Chondrocyte (in vitro differentiated cells): ENCODE data around the gene FARSA. TPM values are rescaled to one million over a fixed set of nuclear protein-coding genes. Genes with fewer than 3 reads are reported as not detected.

Source experiments
- DNase-seq: peaks from one replicate; pipeline ENCODE4 v3.0.0; 2021; ENCODE audit warnings: mixed read lengths, low spot score
- H3K27ac Mint-ChIP-seq: one replicate; pipeline ENCODE4 v1.8.0; 2021; ENCODE audit warnings: mild to moderate bottlenecking, moderate library complexity, mixed read lengths; ENCODE audit not compliant: unreplicated experiment
- H3K27me3 Mint-ChIP-seq: 2 replicates; pipeline ENCODE4 v1.8.0; 2021; ENCODE audit warnings: low read depth, mixed read lengths
- H3K36me3 Mint-ChIP-seq: 2 replicates; pipeline ENCODE4 v1.8.0; 2021; ENCODE audit warnings: low read depth, mixed read lengths
- H3K4me1 Mint-ChIP-seq: 2 replicates; pipeline ENCODE4 v1.8.0; 2021; ENCODE audit warnings: low read depth, mild to moderate bottlenecking, mixed read lengths
- H3K4me3 Mint-ChIP-seq: one replicate; pipeline ENCODE4 v1.8.0; 2021; ENCODE audit warnings: mild to moderate bottlenecking, moderate library complexity, mixed read lengths; ENCODE audit not compliant: unreplicated experiment
- H3K9me3 Mint-ChIP-seq: 2 replicates; pipeline ENCODE4 v1.8.0; 2021; ENCODE audit warnings: low read depth, mixed read lengths
- CTCF ChIP-seq: fragments of 200-600 bp; sonication (generic); IDR thresholded peaks from 2 replicates; pipeline ENCODE4 v1.5.0; 2021; ENCODE audit warnings: antibody characterized with exemption, mild to moderate bottlenecking, moderate library complexity
- microRNA-seq: library from miRNA; unstranded; fragments of <30 nt; microRNA quantifications from one replicate; pipeline ENCODE4 v1.2.0, GENCODE V29; 2020; ENCODE audit warnings: borderline number of aligned reads
- total RNA-seq: library from RNA; stranded (reverse); gene quantifications from 3 replicates; pipeline ENCODE4 v1.2.1, GENCODE V29; 2021

FARSA gene
- total RNA-seq, 1 donor from 2014 or later, result 46.4 TPM

- peaks cover 8% of the 10 kb centered on the region for H3K36me3 Mint-ChIP-seq
- peaks cover 3% of the 10 kb centered on the region for H3K9me3 Mint-ChIP-seq
- no peaks in the 10 kb centered on the region for H3K27me3 Mint-ChIP-seq
- no peak for TF ChIP-seq CTCF
- no peak overlapping the region for H3K4me3 Mint-ChIP-seq
- H3K4me1 Mint-ChIP-seq, result no peaks in the 10 kb centered on the region
- no peak for DNase-seq
- no peak overlapping the region for H3K27ac Mint-ChIP-seq
Observed at GRCh38 chr19:12872941-12873890, 60.3 kb downstream of the FARSA start.

Small RNA genes within 50 kb of the gene (microRNA-seq; reads per million reads assigned to microRNA genes)
- gene MIR5695, result not detected
- gene MIR6515, result 2.8 reads per million

Other genes with a start within 250 kb of the FARSA start
- not detected in 3 replicates for gene GNG14, start 245.7 kb downstream of the FARSA start, total RNA-seq
- gene FBXW9, start 237.1 kb downstream of the FARSA start, total RNA-seq, result 5.0 to 11.7 TPM (median 5.2 TPM) in 3 replicates
- gene TNPO2, start 209.8 kb downstream of the FARSA start, total RNA-seq, result 64.5 to 82.7 TPM (median 71.8 TPM) in 3 replicates
- gene TRIR, start 199.0 kb downstream of the FARSA start, total RNA-seq, result 132 to 145 TPM (median 137 TPM) in 3 replicates
- gene GET3, start 196.2 kb downstream of the FARSA start, total RNA-seq, result 44.2 to 57.0 TPM (median 48.8 TPM) in 3 replicates
- gene BEST2, start 181.9 kb downstream of the FARSA start, total RNA-seq, result not detected in 3 replicates
- 26.8 to 34.0 TPM (median 30.5 TPM) in 3 replicates for gene HOOK2, start 158.2 kb downstream of the FARSA start, total RNA-seq
- gene JUNB, start 142.2 kb downstream of the FARSA start, total RNA-seq, result 99.0 to 129 TPM (median 122 TPM) in 3 replicates
- gene PRDX2, start 131.9 kb downstream of the FARSA start, total RNA-seq, result 184 to 211 TPM (median 190 TPM) in 3 replicates
- 3.6 to 5.4 TPM (median 4.5 TPM) in 3 replicates for gene THSD8, start 131.6 kb downstream of the FARSA start, total RNA-seq
- 9.9 to 22.8 TPM (median 11.9 TPM) in 3 replicates for gene RNASEH2A, start 127.1 kb downstream of the FARSA start, total RNA-seq
- not detected in 3 replicates for gene RTBDN, start 99.1 kb downstream of the FARSA start, total RNA-seq
- gene MAST1, start 95.2 kb downstream of the FARSA start, total RNA-seq, result 0.44 to 1.6 TPM (median 0.97 TPM) in 3 replicates
- gene DNASE2, start 52.3 kb downstream of the FARSA start, total RNA-seq, result 36.6 to 52.8 TPM (median 50.9 TPM) in 3 replicates
- gene KLF1, start 46.5 kb downstream of the FARSA start, total RNA-seq, result not detected in 3 replicates
- 13.2 to 21.3 TPM (median 14.4 TPM) in 3 replicates for gene GCDH, start 42.6 kb downstream of the FARSA start, total RNA-seq
- gene SYCE2, start 14.4 kb downstream of the FARSA start, total RNA-seq, result 0.53 TPM in 1 of 3 replicates, not detected in the others
- gene CALR, start 4.9 kb upstream of the FARSA start, total RNA-seq, result 1,165 to 1,556 TPM (median 1,179 TPM) in 3 replicates
- gene RAD23A, start 12.2 kb upstream of the FARSA start, total RNA-seq, result 71.6 to 94.9 TPM (median 72.4 TPM) in 3 replicates
- 28.8 to 31.3 TPM (median 29.1 TPM) in 3 replicates for gene GADD45GIP1, start 23.5 kb upstream of the FARSA start, total RNA-seq
- 0.36 to 0.57 TPM (median 0.41 TPM) in 3 replicates for gene DAND5, start 35.9 kb upstream of the FARSA start, total RNA-seq
- 95.4 to 117 TPM (median 98.9 TPM) in 3 replicates for gene NFIX, start 61.8 kb upstream of the FARSA start, total RNA-seq
- gene LYL1, start 169.1 kb upstream of the FARSA start, total RNA-seq, result 0.38 to 0.47 TPM in 2 of 3 replicates, not detected in the other
- gene TRMT1, start 183.0 kb upstream of the FARSA start, total RNA-seq, result 25.4 to 35.8 TPM (median 28.9 TPM) in 3 replicates
- 45.2 to 49.5 TPM (median 47.3 TPM) in 3 replicates for gene NACC1, start 184.6 kb upstream of the FARSA start, total RNA-seq
- 42.9 to 53.0 TPM (median 45.6 TPM) in 3 replicates for gene STX10, start 216.7 kb upstream of the FARSA start, total RNA-seq
- 38.4 to 67.1 TPM (median 58.5 TPM) in 3 replicates for gene IER2, start 216.7 kb upstream of the FARSA start, total RNA-seq